ENCODE measurements around the gene DCLK1. TPM values are rescaled to one million over a fixed set of nuclear protein-coding genes. Genes with fewer than 3 reads are reported as not detected.

The DCLK1 gene
- total RNA-seq, 4 donors from 2014 or later = 11.9 to 26.4 (median 15.5) TPM

DNA sequence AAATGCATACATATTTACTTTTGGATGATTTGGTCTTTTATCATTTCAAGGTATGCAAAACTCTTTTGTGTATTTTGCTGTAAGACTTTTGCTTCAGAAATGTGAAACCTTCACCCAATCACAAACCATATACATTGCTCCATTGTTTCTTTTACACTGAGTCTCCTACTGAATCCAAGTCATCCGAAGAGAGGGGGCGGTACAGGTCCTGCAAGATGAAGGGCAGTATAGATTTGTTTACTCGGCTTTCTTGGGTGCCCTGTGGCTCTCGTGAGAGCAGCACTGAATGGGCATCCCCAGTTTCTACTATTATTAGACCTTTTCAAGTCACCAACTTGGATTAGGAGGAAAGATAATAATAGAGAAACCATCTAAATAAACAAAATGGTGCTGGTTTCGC lies 280.6 kb downstream of the DCLK1 start:
- Histone ChIP-seq H3K27me3 (no peaks in the 10 kb centered on the region), H3K4me3 (replicated peaks in 1 of 3) (no peak overlapping the region), H3K27ac (no peak overlapping the region), H3K4me1 (no peaks in the 10 kb centered on the region), H3K36me3 (no peaks in the 10 kb centered on the region), H3K9me3 (no peaks in the 10 kb centered on the region)
- DNase-seq = no peak
- TF ChIP-seq POLR2A (IDR thresholded peaks at IDR 0.05) = no peak
- TF ChIP-seq, protein P1, sequence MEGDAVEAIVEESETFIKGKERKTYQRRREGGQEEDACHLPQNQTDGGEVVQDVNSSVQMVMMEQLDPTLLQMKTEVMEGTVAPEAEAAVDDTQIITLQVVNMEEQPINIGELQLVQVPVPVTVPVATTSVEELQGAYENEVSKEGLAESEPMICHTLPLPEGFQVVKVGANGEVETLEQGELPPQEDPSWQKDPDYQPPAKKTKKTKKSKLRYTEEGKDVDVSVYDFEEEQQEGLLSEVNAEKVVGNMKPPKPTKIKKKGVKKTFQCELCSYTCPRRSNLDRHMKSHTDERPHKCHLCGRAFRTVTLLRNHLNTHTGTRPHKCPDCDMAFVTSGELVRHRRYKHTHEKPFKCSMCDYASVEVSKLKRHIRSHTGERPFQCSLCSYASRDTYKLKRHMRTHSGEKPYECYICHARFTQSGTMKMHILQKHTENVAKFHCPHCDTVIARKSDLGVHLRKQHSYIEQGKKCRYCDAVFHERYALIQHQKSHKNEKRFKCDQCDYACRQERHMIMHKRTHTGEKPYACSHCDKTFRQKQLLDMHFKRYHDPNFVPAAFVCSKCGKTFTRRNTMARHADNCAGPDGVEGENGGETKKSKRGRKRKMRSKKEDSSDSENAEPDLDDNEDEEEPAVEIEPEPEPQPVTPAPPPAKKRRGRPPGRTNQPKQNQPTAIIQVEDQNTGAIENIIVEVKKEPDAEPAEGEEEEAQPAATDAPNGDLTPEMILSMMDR (IDR thresholded peaks at IDR 0.05) = no peak
- intact Hi-C loops (cut with DNase I) = no loop called here
- WGBS, 2 donors = 89 to 91% methylated on average over 5 of the region's 5 CpGs

DNA sequence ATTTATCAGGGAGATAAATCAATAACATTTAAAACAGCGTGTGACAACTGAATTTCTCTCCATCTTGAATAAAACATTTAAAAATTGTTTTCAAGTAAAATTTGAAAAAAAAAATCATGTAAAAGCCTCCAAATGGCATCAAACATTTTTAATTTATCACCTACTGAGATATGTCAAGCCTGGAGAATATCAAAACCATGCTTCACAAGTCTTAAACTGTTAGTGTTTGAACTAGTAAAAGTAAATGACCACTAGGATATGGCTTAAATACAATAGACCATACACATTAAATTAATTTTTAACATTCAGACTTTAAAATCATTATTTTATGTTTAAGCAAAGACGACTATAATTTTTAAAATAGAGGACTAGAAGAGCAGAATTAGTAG lies 281.9 kb downstream of the DCLK1 start:
- H3K27ac ChIP-seq = no peak overlapping the region
- no peaks in the 10 kb centered on the region for H3K9me3 ChIP-seq
- H3K36me3 ChIP-seq = no peaks in the 10 kb centered on the region
- no peak for DNase-seq
- H3K4me1 ChIP-seq = no peaks in the 10 kb centered on the region
- TF ChIP-seq, protein P1 (IDR thresholded peaks at IDR 0.05) = no peak
- TF ChIP-seq POLR2A (IDR thresholded peaks at IDR 0.05) = no peak
- no peak overlapping the region for H3K4me3 ChIP-seq (replicated peaks in 1 of 3)
- H3K27me3 ChIP-seq = no peaks in the 10 kb centered on the region
- WGBS, 2 donors = 90 to 94% methylated on average over 2 of the region's 2 CpGs
- intact Hi-C loops (cut with DNase I) = no loop called here

DNA sequence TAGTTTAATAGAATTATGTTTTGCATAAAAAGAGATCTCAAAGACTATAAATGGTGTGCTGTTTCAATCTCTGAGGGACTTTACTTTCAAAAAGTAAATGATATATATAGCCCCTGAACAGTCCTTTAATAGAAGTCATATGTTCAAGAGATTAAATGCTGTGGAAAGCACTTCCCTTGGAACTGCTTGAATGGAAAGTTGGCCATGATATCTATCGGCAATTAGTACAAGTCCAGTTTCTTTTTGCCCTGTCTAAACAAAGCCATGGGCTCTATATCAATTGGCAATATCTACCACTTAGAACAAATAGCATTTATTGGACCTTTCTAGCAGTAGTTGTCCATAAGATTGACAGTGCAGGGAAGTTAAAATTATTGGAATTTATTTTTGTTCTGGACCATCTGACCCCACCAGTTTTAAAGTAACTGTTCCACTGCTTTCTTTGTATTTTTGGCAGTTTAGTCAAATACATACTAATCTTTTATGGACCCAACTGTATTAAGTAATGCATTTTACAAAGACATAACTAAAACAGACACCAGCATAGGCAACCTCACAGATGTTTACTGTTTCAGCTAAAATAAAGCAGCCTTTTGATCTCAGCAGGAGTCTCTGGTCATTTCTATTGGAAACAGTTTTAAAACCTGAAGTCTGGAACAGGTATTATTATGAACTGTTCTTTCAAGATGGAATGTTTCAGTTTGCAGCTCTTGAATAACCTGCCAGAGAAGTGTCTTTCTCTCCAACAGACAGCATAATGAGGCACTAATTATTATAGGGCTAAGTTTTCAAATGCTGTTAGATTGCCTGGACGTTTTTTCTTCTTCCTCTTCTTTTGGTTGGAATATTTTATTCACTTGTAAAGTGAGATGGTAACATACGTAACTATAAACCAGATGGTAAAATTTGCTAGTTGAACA lies 282.6 kb downstream of the DCLK1 start:
- TF ChIP-seq, protein P1 (IDR thresholded peaks at IDR 0.05) = no peak
- no peak for TF ChIP-seq POLR2A (IDR thresholded peaks at IDR 0.05)
- no peak overlapping the region for H3K27ac ChIP-seq

DNA sequence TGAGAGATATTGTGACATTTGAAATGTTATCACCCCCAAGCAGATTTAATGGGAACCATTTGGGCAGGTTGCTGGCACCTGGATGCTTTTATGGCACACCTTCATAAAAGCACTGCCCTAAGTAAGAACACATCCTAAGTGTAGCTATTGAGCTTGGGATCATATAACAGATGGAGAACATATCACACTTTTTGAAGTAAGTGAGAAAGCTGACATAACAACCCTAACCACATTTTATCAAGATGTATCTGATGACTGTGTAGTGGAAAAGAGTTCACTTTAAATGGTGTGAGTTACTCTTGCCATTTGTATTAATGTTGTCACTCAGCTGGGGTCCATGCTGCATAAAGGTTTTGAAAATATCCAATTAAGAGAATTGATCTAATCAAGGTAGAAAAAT lies 287.9 kb downstream of the DCLK1 start:
- TF ChIP-seq, protein P1 (IDR thresholded peaks at IDR 0.05) = no peak
- no peak for TF ChIP-seq POLR2A (IDR thresholded peaks at IDR 0.05)
- no peaks in the 10 kb centered on the region for H3K27me3 ChIP-seq
- H3K36me3 ChIP-seq = no peaks in the 10 kb centered on the region
- no peaks in the 10 kb centered on the region for H3K4me1 ChIP-seq
- intact Hi-C loops (cut with DNase I) = no loop called here
- H3K4me3 ChIP-seq (replicated peaks in 1 of 3) = no peak overlapping the region
- H3K9me3 ChIP-seq = no peaks in the 10 kb centered on the region
- no peak overlapping the region for H3K27ac ChIP-seq
- no peak for DNase-seq

More for the DNA sequence above, 282.6 kb downstream of the DCLK1 start:
- no peaks in the 10 kb centered on the region for H3K9me3 ChIP-seq
- 62 to 70% methylated on average over 3 of the region's 3 CpGs for WGBS, 2 donors
- no peaks in the 10 kb centered on the region for H3K27me3 ChIP-seq
- no peak overlapping the region for H3K4me3 ChIP-seq (replicated peaks in 1 of 3)
- H3K4me1 ChIP-seq = no peaks in the 10 kb centered on the region
- DNase-seq = no peak
- no peaks in the 10 kb centered on the region for H3K36me3 ChIP-seq
- intact Hi-C loops (cut with DNase I) = no loop called here

DNA sequence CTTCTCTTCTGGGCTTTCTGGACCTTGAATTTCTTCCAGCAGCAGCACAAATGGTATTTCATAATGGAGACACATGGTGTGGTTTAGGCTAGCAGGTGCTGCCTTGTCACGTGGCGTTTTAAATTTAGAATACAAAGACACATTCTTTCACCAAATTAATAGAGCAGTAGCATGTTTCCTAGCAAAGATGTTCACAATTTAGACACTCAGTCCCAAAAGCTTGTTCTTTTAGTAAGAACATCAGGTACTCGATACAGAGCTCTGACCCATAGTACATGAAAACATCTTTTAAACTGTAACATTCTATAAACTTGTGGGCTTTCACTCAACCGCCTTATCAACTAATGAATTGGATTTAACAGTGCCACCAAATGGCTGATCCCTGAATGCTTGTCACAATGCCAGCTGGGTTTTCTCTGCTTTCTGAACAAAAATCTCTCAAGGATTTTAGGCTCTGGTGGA lies 290.1 kb downstream of the DCLK1 start:
- Histone ChIP-seq H3K36me3 (no peaks in the 10 kb centered on the region), H3K4me1 (no peaks in the 10 kb centered on the region), H3K27me3 (no peaks in the 10 kb centered on the region), H3K9me3 (no peaks in the 10 kb centered on the region), H3K4me3 (replicated peaks in 1 of 3) (no peak overlapping the region), H3K27ac (no peak overlapping the region)
- DNase-seq = no peak
- WGBS, 2 donors = 88 to 92% methylated on average over 4 of the region's 4 CpGs
- intact Hi-C loops (cut with DNase I) = no loop called here
- TF ChIP-seq POLR2A (IDR thresholded peaks at IDR 0.05) = no peak
- TF ChIP-seq, protein P1 (IDR thresholded peaks at IDR 0.05) = no peak
